ENCODE results near the gene F5.

- TF ChIP-seq, protein P1, sequence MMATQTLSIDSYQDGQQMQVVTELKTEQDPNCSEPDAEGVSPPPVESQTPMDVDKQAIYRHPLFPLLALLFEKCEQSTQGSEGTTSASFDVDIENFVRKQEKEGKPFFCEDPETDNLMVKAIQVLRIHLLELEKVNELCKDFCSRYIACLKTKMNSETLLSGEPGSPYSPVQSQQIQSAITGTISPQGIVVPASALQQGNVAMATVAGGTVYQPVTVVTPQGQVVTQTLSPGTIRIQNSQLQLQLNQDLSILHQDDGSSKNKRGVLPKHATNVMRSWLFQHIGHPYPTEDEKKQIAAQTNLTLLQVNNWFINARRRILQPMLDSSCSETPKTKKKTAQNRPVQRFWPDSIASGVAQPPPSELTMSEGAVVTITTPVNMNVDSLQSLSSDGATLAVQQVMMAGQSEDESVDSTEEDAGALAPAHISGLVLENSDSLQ (IDR thresholded peaks at IDR 0.05) = no peak
- TF ChIP-seq HDGF (IDR thresholded peaks at IDR 0.05; ENCODE audit: borderline replicate concordance) (no peak), SP1 (IDR thresholded peaks at IDR 0.05) (no peak), CTBP1 (IDR thresholded peaks at IDR 0.05; ENCODE audit: borderline replicate concordance) (no peak), ARNT (IDR thresholded peaks at IDR 0.05) (no peak), FOXM1 (IDR thresholded peaks at IDR 0.05; ENCODE audit: borderline replicate concordance) (no peak), FOXK2 (IDR thresholded peaks at IDR 0.05) (no peak), ELF4 (IDR thresholded peaks at IDR 0.05) (no peak), NFRKB (IDR thresholded peaks at IDR 0.05) (no peak), SUZ12 (IDR thresholded peaks at IDR 0.05) (no peak)
These were observed 18.7 kb upstream of the F5 start for GRCh38 chr1:169604781-169605560.
